ENCODE data around the gene UNC45A. TPM values are rescaled to one million over a fixed set of nuclear protein-coding genes. Genes with fewer than 3 reads are reported as not detected.

The UNC45A gene
- total RNA-seq, 1 experiment from 2014 or later, result 68.4 TPM

DNA sequence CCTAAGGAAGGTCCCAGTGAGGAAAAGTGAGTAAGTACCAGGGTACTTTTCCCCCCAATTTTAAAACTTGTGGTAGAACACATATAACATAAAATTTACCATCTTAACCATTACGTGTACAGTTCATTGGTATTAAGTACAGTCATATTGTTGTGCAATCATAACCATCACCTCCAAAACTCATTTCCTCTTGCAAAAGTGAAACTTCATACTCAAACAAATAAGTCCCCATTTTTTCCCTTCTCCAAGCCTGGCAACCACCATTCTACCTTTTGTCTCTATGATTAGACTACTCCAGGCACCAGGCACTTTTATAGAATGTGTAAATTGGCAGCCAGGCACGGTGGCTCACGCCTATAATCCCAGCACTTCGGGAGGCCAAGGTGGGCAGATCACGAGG is 47.0 kb downstream of the UNC45A start:
- Histone ChIP-seq H3K79me2 (ENCODE audit: low read length) (peaks cover 45% of the 10 kb centered on the region), H3K9me3 (ENCODE audit: low read length) (no peaks in the 10 kb centered on the region), H3K4me2 (ENCODE audit: low read length) (no peak overlapping the region), H3F3A (ENCODE audit: low read length, unreplicated experiment) (no peaks in the 10 kb centered on the region), H2AFZ (ENCODE audit: low read length) (no peak overlapping the region), H4K20me1 (ENCODE audit: low read length) (no peaks in the 10 kb centered on the region), H3K36me3 (ENCODE audit: low read depth, low read length) (peaks cover 60% of the 10 kb centered on the region), H3K9me2 (replicated peaks; ENCODE audit: low read length) (no peaks in the 10 kb centered on the region), H3K4me3 (ENCODE audit: low read length) (no peak overlapping the region), H3K9ac (ENCODE audit: low read length) (no peak overlapping the region), H3K27me3 (ENCODE audit: low read length) (no peaks in the 10 kb centered on the region), H3K27ac (ENCODE audit: low read length) (no peak overlapping the region), H3K4me1 (ENCODE audit: insufficient read depth, low read length) (no peaks in the 10 kb centered on the region)
- ATAC-seq (no peak), DNase-seq (no peak)
- TF ChIP-seq EZH2 (IDR thresholded peaks at IDR 0.05; ENCODE audit: low read length, unreplicated experiment) (no peak), EZH2phosphoT487 (IDR thresholded peaks at IDR 0.05; ENCODE audit: borderline replicate concordance, low read length) (no peak)
- TF ChIP-seq, protein P1, sequence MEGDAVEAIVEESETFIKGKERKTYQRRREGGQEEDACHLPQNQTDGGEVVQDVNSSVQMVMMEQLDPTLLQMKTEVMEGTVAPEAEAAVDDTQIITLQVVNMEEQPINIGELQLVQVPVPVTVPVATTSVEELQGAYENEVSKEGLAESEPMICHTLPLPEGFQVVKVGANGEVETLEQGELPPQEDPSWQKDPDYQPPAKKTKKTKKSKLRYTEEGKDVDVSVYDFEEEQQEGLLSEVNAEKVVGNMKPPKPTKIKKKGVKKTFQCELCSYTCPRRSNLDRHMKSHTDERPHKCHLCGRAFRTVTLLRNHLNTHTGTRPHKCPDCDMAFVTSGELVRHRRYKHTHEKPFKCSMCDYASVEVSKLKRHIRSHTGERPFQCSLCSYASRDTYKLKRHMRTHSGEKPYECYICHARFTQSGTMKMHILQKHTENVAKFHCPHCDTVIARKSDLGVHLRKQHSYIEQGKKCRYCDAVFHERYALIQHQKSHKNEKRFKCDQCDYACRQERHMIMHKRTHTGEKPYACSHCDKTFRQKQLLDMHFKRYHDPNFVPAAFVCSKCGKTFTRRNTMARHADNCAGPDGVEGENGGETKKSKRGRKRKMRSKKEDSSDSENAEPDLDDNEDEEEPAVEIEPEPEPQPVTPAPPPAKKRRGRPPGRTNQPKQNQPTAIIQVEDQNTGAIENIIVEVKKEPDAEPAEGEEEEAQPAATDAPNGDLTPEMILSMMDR (conservative IDR thresholded peaks at IDR 0.05; ENCODE audit: low read depth, low read length), result no peak
- no TSS peak for BruUV-seq (replicated peaks)
- CTCF ChIA-PET, result no interaction called here
- POLR2A ChIA-PET (ENCODE audit: unreplicated experiment), result no interaction called here
- intact Hi-C loops (cut with micrococcal nuclease), result no loop called here

DNA sequence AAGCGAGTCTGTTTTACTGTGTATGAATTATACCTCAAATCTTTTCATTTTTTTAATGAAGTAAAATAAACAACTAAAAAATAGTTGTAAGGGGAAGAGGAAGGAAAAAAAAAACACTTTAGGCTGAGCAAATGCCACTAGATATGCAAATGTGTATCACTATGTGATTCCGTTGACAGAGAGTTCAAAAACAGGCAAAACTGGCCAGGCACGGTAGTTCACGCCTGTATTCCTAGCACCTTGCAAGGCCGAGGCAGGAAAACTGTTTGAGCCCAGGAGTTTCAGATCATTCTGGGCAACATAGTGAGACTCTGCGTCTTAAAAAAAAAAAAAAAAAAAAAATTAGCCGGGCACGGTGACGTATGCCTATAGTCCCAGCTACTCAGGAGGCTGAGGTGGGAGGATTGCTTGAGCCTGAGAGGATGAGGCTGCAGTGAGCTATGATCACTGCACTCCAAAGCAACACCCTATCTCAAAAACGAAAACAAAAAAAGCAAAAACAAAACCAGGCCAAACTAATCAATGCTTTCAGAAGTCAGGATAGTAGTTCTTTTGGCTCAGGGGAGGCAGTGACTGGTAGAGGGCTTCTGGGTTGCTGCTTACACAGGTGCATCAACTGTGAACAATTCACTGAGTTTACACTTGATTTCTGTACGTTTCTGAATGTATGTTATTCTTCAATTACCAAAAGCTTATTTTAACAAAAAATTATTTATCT is 51.9 kb downstream of the UNC45A start:
- no peak for TF ChIP-seq EZH2phosphoT487 (IDR thresholded peaks at IDR 0.05; ENCODE audit: borderline replicate concordance, low read length)
- no peak for TF ChIP-seq EZH2 (IDR thresholded peaks at IDR 0.05; ENCODE audit: low read length, unreplicated experiment)
- TF ChIP-seq, protein P1 (conservative IDR thresholded peaks at IDR 0.05; ENCODE audit: low read depth, low read length), result no peak
- H3K36me3 ChIP-seq (ENCODE audit: low read depth, low read length), result peaks cover 22% of the 10 kb centered on the region
- H3K4me2 ChIP-seq (ENCODE audit: low read length), result no peak overlapping the region
- BruUV-seq (replicated peaks), result no TSS peak
- no peak overlapping the region for H2AFZ ChIP-seq (ENCODE audit: low read length)
- DNase-seq (no peak), ATAC-seq (no peak)
- H3K9ac ChIP-seq (ENCODE audit: low read length), result no peak overlapping the region
- no peaks in the 10 kb centered on the region for H3K27me3 ChIP-seq (ENCODE audit: low read length)
- no peaks in the 10 kb centered on the region for H3K9me2 ChIP-seq (replicated peaks; ENCODE audit: low read length)
- no peaks in the 10 kb centered on the region for H3K4me1 ChIP-seq (ENCODE audit: insufficient read depth, low read length)
- H3K9me3 ChIP-seq (ENCODE audit: low read length), result no peaks in the 10 kb centered on the region
- no peak overlapping the region for H3K27ac ChIP-seq (ENCODE audit: low read length)
- CTCF ChIA-PET, result no interaction called here
- no peak overlapping the region for H3K4me3 ChIP-seq (ENCODE audit: low read length)
- H3F3A ChIP-seq (ENCODE audit: low read length, unreplicated experiment), result no peaks in the 10 kb centered on the region
- peaks cover 10% of the 10 kb centered on the region; the same call in 1 of the 2 replicates for H4K20me1 ChIP-seq (ENCODE audit: low read length)
- POLR2A ChIA-PET (ENCODE audit: unreplicated experiment), result no interaction called here
- H3K79me2 ChIP-seq (ENCODE audit: low read length), result peaks cover 92% of the 10 kb centered on the region
- intact Hi-C loops (cut with micrococcal nuclease), result no loop called here

DNA sequence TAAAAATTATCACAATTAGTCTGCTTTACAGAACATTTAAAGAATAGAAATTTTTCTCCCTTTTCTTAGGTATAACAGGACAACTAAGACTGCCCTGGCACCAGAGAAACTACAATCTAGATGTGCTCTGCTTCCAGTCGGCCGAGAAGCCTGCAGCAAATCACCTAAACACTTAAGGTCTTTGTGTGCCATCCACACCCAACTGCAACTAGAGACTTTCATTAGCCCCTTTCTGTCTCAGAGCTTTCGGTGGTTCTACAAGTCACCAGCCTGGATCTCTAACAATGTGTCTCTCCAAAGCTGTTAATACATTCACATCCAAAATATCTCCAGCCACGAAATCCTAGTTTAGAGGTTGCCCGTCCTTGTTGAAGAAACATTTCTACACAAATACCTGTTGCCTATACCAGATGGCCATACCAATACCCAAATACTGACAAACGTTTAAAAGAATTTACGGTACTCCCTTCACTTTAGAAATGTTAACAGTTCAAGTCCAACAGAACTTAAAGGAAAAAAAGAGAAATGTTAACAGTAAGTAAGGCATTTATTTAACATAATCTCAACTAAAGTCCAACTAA is 52.6 kb downstream of the UNC45A start:
- no peak overlapping the region for H2AFZ ChIP-seq (ENCODE audit: low read length)
- no peaks in the 10 kb centered on the region for H3K27me3 ChIP-seq (ENCODE audit: low read length)
- H3K4me2 ChIP-seq (ENCODE audit: low read length), result no peak overlapping the region
- no peaks in the 10 kb centered on the region for H3K9me2 ChIP-seq (replicated peaks; ENCODE audit: low read length)
- ChIA-PET POLR2A (ENCODE audit: unreplicated experiment) (no interaction called here), CTCF (no interaction called here)
- BruUV-seq (replicated peaks), result no TSS peak
- H3K9ac ChIP-seq (ENCODE audit: low read length), result no peak overlapping the region
- no peak for ATAC-seq
- TF ChIP-seq, protein P1 (conservative IDR thresholded peaks at IDR 0.05; ENCODE audit: low read depth, low read length), result no peak
- TF ChIP-seq EZH2 (IDR thresholded peaks at IDR 0.05; ENCODE audit: low read length, unreplicated experiment), result no peak
- TF ChIP-seq EZH2phosphoT487 (IDR thresholded peaks at IDR 0.05; ENCODE audit: borderline replicate concordance, low read length), result no peak
- no peak overlapping the region for H3K4me3 ChIP-seq (ENCODE audit: low read length)
- DNase-seq, result no peak
- no peak overlapping the region for H3K27ac ChIP-seq (ENCODE audit: low read length)
- peaks cover 10% of the 10 kb centered on the region; the same call in 1 of the 2 replicates for H4K20me1 ChIP-seq (ENCODE audit: low read length)
- peaks cover 3% of the 10 kb centered on the region; the same call in 1 of the 2 replicates for H3K4me1 ChIP-seq (ENCODE audit: insufficient read depth, low read length)
- H3K9me3 ChIP-seq (ENCODE audit: low read length), result no peaks in the 10 kb centered on the region
- peaks cover 98% of the 10 kb centered on the region for H3K79me2 ChIP-seq (ENCODE audit: low read length)
- peaks cover 16% of the 10 kb centered on the region for H3K36me3 ChIP-seq (ENCODE audit: low read depth, low read length)
- H3F3A ChIP-seq (ENCODE audit: low read length, unreplicated experiment), result no peaks in the 10 kb centered on the region
- intact Hi-C loops (cut with micrococcal nuclease), result no loop called here
